Measurements from ENCODE around the gene S100A5. TPM values are rescaled to one million over a fixed set of nuclear protein-coding genes. Genes with fewer than 3 reads are reported as not detected.
"Not testable (repeated sequence)": the region's sequence is repeated elsewhere in the genome, so short reads cannot be mapped to it uniquely, and the experiment has no call there.

S100A5 gene
- total and polyA plus RNA-seq, 2 of the 8 experiments (the other 6 are each of a cell fraction or from before 2014, with no cell fraction given), result not detected

- WGBS, 2 experiments (ENCODE audit: extremely low coverage in 1 of 2, insufficient coverage in 1 of 2, insufficient read length in 1 of 2, insufficient replicate concordance in 2 of 2, low coverage in 1 of 2, low lambda C conversion rate in 2 of 2, missing lambda C conversion rate in 1 of 2), result 69% methylated on average over 2 of the region's 3 CpGs; no CpG with 5 or more reads in 1 of the 2 experiments
- H4K8ac ChIP-seq (ENCODE audit: extremely low read depth, insufficient read depth, low read length); H3K27ac ChIP-seq (ENCODE audit: low read depth, low read length); H3K79me1 ChIP-seq (ENCODE audit: low read depth, low read length); H2BK15ac ChIP-seq (ENCODE audit: low read length); H2AFZ ChIP-seq (ENCODE audit: low read length); H3K27me3 ChIP-seq (replicated peaks in 1 of 4; ENCODE audit: control insufficient read depth in 3 of 4, extremely low read depth in 1 of 4, insufficient read depth in 3 of 4, low read length in 3 of 4); H3K79me2 ChIP-seq (ENCODE audit: control insufficient read depth in 1 of 2, insufficient read depth in 2 of 2, low read length in 2 of 2); H3K14ac ChIP-seq (ENCODE audit: insufficient read length); FAIRE-seq; H2BK5ac ChIP-seq (ENCODE audit: low read depth, low read length); H3K9me3 ChIP-seq (ENCODE audit: insufficient read depth in 2 of 2, low read depth in 1 of 2, low read length in 1 of 2); H3K23me2 ChIP-seq (ENCODE audit: low read depth, low read length); H3K9ac ChIP-seq (replicated peaks in 1 of 4; ENCODE audit: extremely low read depth in 1 of 4, low read depth in 3 of 4, low read length in 3 of 4); H3K4me3 ChIP-seq (ENCODE audit: extremely low read depth in 1 of 4, insufficient read depth in 2 of 4, low read depth in 3 of 4, low read length in 4 of 4); H3K4ac ChIP-seq (replicated peaks; ENCODE audit: insufficient read length, low read depth, low read length); H2BK20ac ChIP-seq (ENCODE audit: low read length); H4K20me1 ChIP-seq (replicated peaks in 1 of 2; ENCODE audit: control insufficient read depth in 1 of 2, insufficient read depth in 2 of 2, low read length in 2 of 2); H4K91ac ChIP-seq (replicated peaks; ENCODE audit: insufficient read length, low read length); H2AK5ac ChIP-seq (ENCODE audit: low read depth, low read length); H3K36me3 ChIP-seq (ENCODE audit: control insufficient read depth in 2 of 4, insufficient read depth in 4 of 4, low read length in 3 of 4); H3K4me2 ChIP-seq (ENCODE audit: insufficient read depth in 1 of 2, low read depth in 2 of 2, low read length in 2 of 2); H3K56ac ChIP-seq (replicated peaks; ENCODE audit: insufficient read length, low read depth, low read length); H3K4me1 ChIP-seq (replicated peaks in 1 of 4; ENCODE audit: control insufficient read depth in 3 of 4, insufficient read depth in 4 of 4, low read length in 3 of 4); H2BK12ac ChIP-seq (ENCODE audit: low read depth, low read length); CTCF ChIA-PET (ENCODE audit: partially characterized antibody); H3K23ac ChIP-seq (ENCODE audit: insufficient read length); DNase-seq (ENCODE audit: low read depth in 1 of 2, low spot score in 2 of 2); H3K18ac ChIP-seq (ENCODE audit: extremely low read depth, low read length); H2BK120ac ChIP-seq (replicated peaks; ENCODE audit: low read depth, low read length); H4K5ac ChIP-seq (ENCODE audit: insufficient read length, low read depth, low read length): not testable (repeated sequence)
- POLR2A ChIA-PET (ENCODE audit: partially characterized antibody), result interaction anchor here (1.8 kb wide), 1 partner anchor 48 kb away, joined by 3 read pairs; the partner anchor contains the start of gene S100A6
These were observed 42.8 kb upstream of the S100A5 start for GRCh38 chr1:153583514-153583913.

- H2BK5ac ChIP-seq (ENCODE audit: low read depth, low read length); H2BK12ac ChIP-seq (ENCODE audit: low read depth, low read length); H3K4ac ChIP-seq (replicated peaks; ENCODE audit: insufficient read length, low read depth, low read length); H3K23me2 ChIP-seq (ENCODE audit: low read depth, low read length); H4K91ac ChIP-seq (replicated peaks; ENCODE audit: insufficient read length, low read length); H3K4me1 ChIP-seq (replicated peaks in 1 of 4; ENCODE audit: control insufficient read depth in 3 of 4, insufficient read depth in 4 of 4, low read length in 3 of 4); H4K5ac ChIP-seq (ENCODE audit: insufficient read length, low read depth, low read length); H2AK5ac ChIP-seq (ENCODE audit: low read depth, low read length); H4K20me1 ChIP-seq (replicated peaks in 1 of 2; ENCODE audit: control insufficient read depth in 1 of 2, insufficient read depth in 2 of 2, low read length in 2 of 2); H3K14ac ChIP-seq (ENCODE audit: insufficient read length); H3K36me3 ChIP-seq (ENCODE audit: control insufficient read depth in 2 of 4, insufficient read depth in 4 of 4, low read length in 3 of 4); H3K4me2 ChIP-seq (ENCODE audit: insufficient read depth in 1 of 2, low read depth in 2 of 2, low read length in 2 of 2); CTCF ChIA-PET (ENCODE audit: partially characterized antibody); H3K27me3 ChIP-seq (replicated peaks in 1 of 4; ENCODE audit: control insufficient read depth in 3 of 4, extremely low read depth in 1 of 4, insufficient read depth in 3 of 4, low read length in 3 of 4); POLR2A ChIA-PET (ENCODE audit: partially characterized antibody); H3K4me3 ChIP-seq (ENCODE audit: extremely low read depth in 1 of 4, insufficient read depth in 2 of 4, low read depth in 3 of 4, low read length in 4 of 4); H2BK15ac ChIP-seq (ENCODE audit: low read length); H3K9me3 ChIP-seq (ENCODE audit: insufficient read depth in 2 of 2, low read depth in 1 of 2, low read length in 1 of 2); H4K8ac ChIP-seq (ENCODE audit: extremely low read depth, insufficient read depth, low read length); H3K79me1 ChIP-seq (ENCODE audit: low read depth, low read length); H2AFZ ChIP-seq (ENCODE audit: low read length); H3K56ac ChIP-seq (replicated peaks; ENCODE audit: insufficient read length, low read depth, low read length); H3K18ac ChIP-seq (ENCODE audit: extremely low read depth, low read length); H3K27ac ChIP-seq (ENCODE audit: low read depth, low read length); H3K23ac ChIP-seq (ENCODE audit: insufficient read length); H2BK120ac ChIP-seq (replicated peaks; ENCODE audit: low read depth, low read length); FAIRE-seq; DNase-seq (ENCODE audit: low read depth in 1 of 2, low spot score in 2 of 2); H3K79me2 ChIP-seq (ENCODE audit: control insufficient read depth in 1 of 2, insufficient read depth in 2 of 2, low read length in 2 of 2); H3K9ac ChIP-seq (replicated peaks in 1 of 4; ENCODE audit: extremely low read depth in 1 of 4, low read depth in 3 of 4, low read length in 3 of 4); H2BK20ac ChIP-seq (ENCODE audit: low read length): not testable (repeated sequence)
- WGBS, 2 experiments (ENCODE audit: extremely low coverage in 1 of 2, insufficient coverage in 1 of 2, insufficient read length in 1 of 2, insufficient replicate concordance in 2 of 2, low coverage in 1 of 2, low lambda C conversion rate in 2 of 2, missing lambda C conversion rate in 1 of 2), result no CpG with 5 or more reads among the region's 34 CpGs
These were observed 42.1 kb upstream of the S100A5 start for GRCh38 chr1:153582836-153583235.

Data from H1 (cell line).